Activated T-helper 2 cell treated with anti-CD3 and anti-CD28 coated beads, Interferon-gamma antibody, Interleukin-2, Interleukin-4, amounts not matched to agents 10 μg/mL and 5 μg/mL and 100 μg/mL, durations not matched to agents 14 hours and 24 hours and 36 hours (primary cell): Measurements from ENCODE around the gene PFDN4. TPM values are rescaled to one million over a fixed set of nuclear protein-coding genes. Genes with fewer than 3 reads are reported as not detected.
"Not testable (repeated sequence)": the region's sequence is repeated elsewhere in the genome, so short reads cannot be mapped to it uniquely, and the experiment has no call there.

ENCODE experiments used
- DNase-seq: peaks from one replicate; pipeline ENCODE4 v3.0.0; 2021; ENCODE audit warnings: low spot score
- H3K27ac Mint-ChIP-seq: one replicate; pipeline ENCODE4 v1.8.0; 2021; ENCODE audit warnings: mixed read lengths
- H3K27me3 Mint-ChIP-seq: one replicate; pipeline ENCODE4 v1.8.0; 2021; ENCODE audit warnings: low read depth, mixed read lengths
- H3K36me3 Mint-ChIP-seq: one replicate; pipeline ENCODE4 v1.8.0; 2021; ENCODE audit warnings: low read depth, mixed read lengths
- H3K4me1 Mint-ChIP-seq: one replicate; pipeline ENCODE4 v1.8.0; 2021; ENCODE audit warnings: low read depth, mixed read lengths
- H3K4me3 Mint-ChIP-seq: one replicate; pipeline ENCODE4 v1.8.0; 2021; ENCODE audit warnings: low read depth, mild to moderate bottlenecking, moderate library complexity, mixed read lengths
- H3K9me3 Mint-ChIP-seq: one replicate; pipeline ENCODE4 v1.8.0; 2021; ENCODE audit warnings: mixed read lengths
- intact Hi-C: fragments of 100-400 bp; cut with micrococcal nuclease; formaldehyde crosslinking; loops from one replicate; pipeline ENCODE4 v1.15.1; 2023
- total RNA-seq: library from RNA; stranded (reverse); gene quantifications from 2 replicates; pipeline ENCODE4 v1.2.3, GENCODE V29; 2022

Gene PFDN4
- total RNA-seq, 1 donor from 2014 or later: 55.1 TPM

- intact Hi-C loops: loop anchor here (10.0 kb wide), 1 partner anchor 248 kb away; the partner anchor contains the start of gene DOK5
These were observed 19.4 kb downstream of the PFDN4 start for GRCh38 chr20:54227241-54227640.

GRCh38 chr20:54227751-54228150, 19.9 kb downstream of the PFDN4 start:
- Mint-ChIP-seq H3K9me3 (peaks cover 8% of the 10 kb centered on the region), H3K4me3 (no peak overlapping the region), H3K36me3 (no peaks in the 10 kb centered on the region), H3K27me3 (no peaks in the 10 kb centered on the region), H3K4me1 (no peaks in the 10 kb centered on the region), H3K27ac (no peak overlapping the region)
- intact Hi-C loops: loop anchor here (10.0 kb wide), 1 partner anchor 247 kb away; the partner anchor contains the start of gene DOK5
- DNase-seq: no peak

More at GRCh38 chr20:54227241-54227640, 19.4 kb downstream of the PFDN4 start:
- Mint-ChIP-seq H3K4me1 (peaks cover 1% of the 10 kb centered on the region), H3K4me3 (no peak overlapping the region), H3K9me3 (peaks cover 3% of the 10 kb centered on the region), H3K27me3 (no peaks in the 10 kb centered on the region), H3K27ac (no peak overlapping the region), H3K36me3 (no peaks in the 10 kb centered on the region)
- DNase-seq: no peak

GRCh38 chr20:54228841-54229240, 21.0 kb downstream of the PFDN4 start:
- DNase-seq: no peak
- Mint-ChIP-seq H3K36me3 (no peaks in the 10 kb centered on the region), H3K9me3 (peaks cover 8% of the 10 kb centered on the region), H3K27me3 (no peaks in the 10 kb centered on the region), H3K27ac (no peak overlapping the region), H3K4me1 (no peaks in the 10 kb centered on the region), H3K4me3 (no peak overlapping the region)
- intact Hi-C loops: loop anchor here (10.0 kb wide), 1 partner anchor 246 kb away; the partner anchor contains the start of gene DOK5

- H3K27ac Mint-ChIP-seq: no peak overlapping the region
- H3K4me1 Mint-ChIP-seq: no peaks in the 10 kb centered on the region
- DNase-seq: no peak
- H3K27me3 Mint-ChIP-seq: no peaks in the 10 kb centered on the region
- intact Hi-C loops: loop anchor here (10.0 kb wide), 1 partner anchor 245 kb away; the partner anchor contains the start of gene DOK5
- no peaks in the 10 kb centered on the region for H3K36me3 Mint-ChIP-seq
- no peak overlapping the region for H3K4me3 Mint-ChIP-seq
- peaks cover 8% of the 10 kb centered on the region for H3K9me3 Mint-ChIP-seq
These were observed 21.8 kb downstream of the PFDN4 start for GRCh38 chr20:54229566-54230160.

- no peak for DNase-seq
- H3K4me3 Mint-ChIP-seq: no peak overlapping the region
- peaks cover 8% of the 10 kb centered on the region for H3K9me3 Mint-ChIP-seq
- H3K36me3 Mint-ChIP-seq: no peaks in the 10 kb centered on the region
- H3K27ac Mint-ChIP-seq: no peak overlapping the region
- H3K4me1 Mint-ChIP-seq: no peaks in the 10 kb centered on the region
- intact Hi-C loops: no loop called here
- no peaks in the 10 kb centered on the region for H3K27me3 Mint-ChIP-seq
These were observed 23.1 kb downstream of the PFDN4 start for GRCh38 chr20:54231036-54231435.

GRCh38 chr20:54234991-54235390, 27.1 kb downstream of the PFDN4 start:
- no peak for DNase-seq
- Mint-ChIP-seq H3K9me3 (peaks cover 9% of the 10 kb centered on the region), H3K4me3 (no peak overlapping the region), H3K4me1 (peaks cover 2% of the 10 kb centered on the region), H3K27me3 (peaks cover 10% of the 10 kb centered on the region), H3K36me3 (no peaks in the 10 kb centered on the region), H3K27ac (no peak overlapping the region)
- intact Hi-C loops: no loop called here

- DNase-seq: no peak
- H3K4me3 Mint-ChIP-seq: no peak overlapping the region
- H3K4me1 Mint-ChIP-seq: peaks cover 2% of the 10 kb centered on the region
- no peak overlapping the region for H3K27ac Mint-ChIP-seq
- H3K9me3 Mint-ChIP-seq: peaks cover 8% of the 10 kb centered on the region
- no peaks in the 10 kb centered on the region for H3K36me3 Mint-ChIP-seq
- peaks cover 10% of the 10 kb centered on the region for H3K27me3 Mint-ChIP-seq
- intact Hi-C loops: no loop called here
These were observed 29.4 kb downstream of the PFDN4 start for GRCh38 chr20:54237116-54237943.

GRCh38 chr20:54244113-54244512, 36.2 kb downstream of the PFDN4 start:
- H3K4me3 Mint-ChIP-seq: no peak overlapping the region
- H3K27me3 Mint-ChIP-seq: no peaks in the 10 kb centered on the region
- intact Hi-C loops: no loop called here
- H3K36me3 Mint-ChIP-seq: no peaks in the 10 kb centered on the region
- DNase-seq: no peak
- H3K4me1 Mint-ChIP-seq: no peaks in the 10 kb centered on the region
- H3K9me3 Mint-ChIP-seq: no peaks in the 10 kb centered on the region
- no peak overlapping the region for H3K27ac Mint-ChIP-seq

- H3K9me3 Mint-ChIP-seq, H3K4me1 Mint-ChIP-seq, H3K4me3 Mint-ChIP-seq, DNase-seq, H3K27me3 Mint-ChIP-seq, intact Hi-C loops, H3K36me3 Mint-ChIP-seq, H3K27ac Mint-ChIP-seq: not testable (repeated sequence)
These were observed 40.8 kb downstream of the PFDN4 start for GRCh38 chr20:54248705-54249104.

- DNase-seq: no peak
- H3K27me3 Mint-ChIP-seq: no peaks in the 10 kb centered on the region
- H3K9me3 Mint-ChIP-seq: no peaks in the 10 kb centered on the region
- no peak overlapping the region for H3K4me3 Mint-ChIP-seq
- H3K36me3 Mint-ChIP-seq: no peaks in the 10 kb centered on the region
- intact Hi-C loops: no loop called here
- no peak overlapping the region for H3K27ac Mint-ChIP-seq
- H3K4me1 Mint-ChIP-seq: no peaks in the 10 kb centered on the region
These were observed 42.8 kb downstream of the PFDN4 start for GRCh38 chr20:54250691-54251090.

GRCh38 chr20:54251096-54251495, 43.2 kb downstream of the PFDN4 start:
- no peak overlapping the region for H3K27ac Mint-ChIP-seq
- H3K4me3 Mint-ChIP-seq: no peak overlapping the region
- H3K27me3 Mint-ChIP-seq: no peaks in the 10 kb centered on the region
- no peaks in the 10 kb centered on the region for H3K4me1 Mint-ChIP-seq
- intact Hi-C loops: no loop called here
- H3K9me3 Mint-ChIP-seq: no peaks in the 10 kb centered on the region
- DNase-seq: no peak
- no peaks in the 10 kb centered on the region for H3K36me3 Mint-ChIP-seq

GRCh38 chr20:54254596-54254995, 46.7 kb downstream of the PFDN4 start:
- no peak for DNase-seq
- Mint-ChIP-seq H3K36me3 (no peaks in the 10 kb centered on the region), H3K4me1 (no peaks in the 10 kb centered on the region), H3K27me3 (peaks cover 5% of the 10 kb centered on the region), H3K27ac (no peak overlapping the region), H3K9me3 (no peaks in the 10 kb centered on the region), H3K4me3 (no peak overlapping the region)
- intact Hi-C loops: no loop called here

- Mint-ChIP-seq H3K4me3 (no peak overlapping the region), H3K4me1 (no peaks in the 10 kb centered on the region), H3K9me3 (no peaks in the 10 kb centered on the region), H3K27ac (no peak overlapping the region), H3K36me3 (no peaks in the 10 kb centered on the region), H3K27me3 (peaks cover 5% of the 10 kb centered on the region)
- intact Hi-C loops: no loop called here
- no peak for DNase-seq
These were observed 47.3 kb downstream of the PFDN4 start for GRCh38 chr20:54255157-54255556.
